ENCODE measurements around the gene KLRC2.
"Not testable (repeated sequence)": the region's sequence is repeated elsewhere in the genome, so short reads cannot be mapped to it uniquely, and the experiment has no call there.

The KLRC2 gene

GRCh38 chr12:10435816-10436215, at the start of gene KLRC2:
Gene KLRC2 (minus strand): TSS chr12:10436010. CDS start chr12:10435986, 24 bp downstream.
- DNase-seq: not testable (repeated sequence)

GRCh38 chr12:10481901-10482300, 46.1 kb upstream of the KLRC2 start:
- DNase-seq: peak; percentile 70

- DNase-seq: not testable (repeated sequence)
Observed at GRCh38 chr12:10472808-10473207, 37.0 kb upstream of the KLRC2 start.

- no peak for DNase-seq
Observed at GRCh38 chr12:10469701-10470100, 33.9 kb upstream of the KLRC2 start.

- no peak for DNase-seq
Observed at GRCh38 chr12:10466311-10466710, 30.5 kb upstream of the KLRC2 start.

GRCh38 chr12:10457760-10458159, 21.9 kb upstream of the KLRC2 start:
- DNase-seq: no peak

- no peak for DNase-seq
Observed at GRCh38 chr12:10456856-10457255, 21.0 kb upstream of the KLRC2 start.

GRCh38 chr12:10455766-10456165, 20.0 kb upstream of the KLRC2 start:
- DNase-seq: no peak

GRCh38 chr12:10454531-10454930, 18.7 kb upstream of the KLRC2 start:
- no peak for DNase-seq

- peak; percentile 22 for DNase-seq
Observed at GRCh38 chr12:10453156-10453555, 17.3 kb upstream of the KLRC2 start, which contains the start of gene KLRC1. Gene KLRC1 (minus strand): TSS chr12:10453377. CDS start chr12:10451156, 2,221 bp downstream.

GRCh38 chr12:10448236-10448635, 12.4 kb upstream of the KLRC2 start:
- DNase-seq: no peak

- DNase-seq: not testable (repeated sequence)
Observed at GRCh38 chr12:10446052-10446451, 10.2 kb upstream of the KLRC2 start.

- DNase-seq: not testable (repeated sequence)
Observed at GRCh38 chr12:10441144-10441543, 5.3 kb upstream of the KLRC2 start.

GRCh38 chr12:10439608-10440274, 3.9 kb upstream of the KLRC2 start:
- DNase-seq: not testable (repeated sequence)

- DNase-seq: not testable (repeated sequence)
Observed at GRCh38 chr12:10437601-10438000, 1.8 kb upstream of the KLRC2 start.

GRCh38 chr12:10430623-10431022, 5.2 kb downstream of the KLRC2 start:
- DNase-seq: not testable (repeated sequence)

- DNase-seq: not testable (repeated sequence)
Observed at GRCh38 chr12:10425938-10426337, 9.9 kb downstream of the KLRC2 start.

GRCh38 chr12:10424260-10424899, 11.4 kb downstream of the KLRC2 start:
- not testable (repeated sequence) for DNase-seq

- not testable (repeated sequence) for DNase-seq
Observed at GRCh38 chr12:10422159-10422558, 13.7 kb downstream of the KLRC2 start.

GRCh38 chr12:10420334-10420733, 15.5 kb downstream of the KLRC2 start, which contains the start of gene KLRC3:
Gene KLRC3 (minus strand): TSS chr12:10420595. CDS start chr12:10420550, 45 bp downstream.
- not testable (repeated sequence) for DNase-seq

- DNase-seq: peak; percentile 64
Observed at GRCh38 chr12:10409392-10409791, 26.4 kb downstream of the KLRC2 start, which contains the start of gene KLRC4. Gene KLRC4 (minus strand): TSS chr12:10409757. CDS start chr12:10409575, 182 bp downstream.

GRCh38 chr12:10408842-10409241, 27.0 kb downstream of the KLRC2 start:
- DNase-seq: no peak

- no peak for DNase-seq
Observed at GRCh38 chr12:10406725-10407124, 29.1 kb downstream of the KLRC2 start.

GRCh38 chr12:10405294-10405693, 30.5 kb downstream of the KLRC2 start:
- DNase-seq: peak; percentile 43

All from CD4-positive, alpha-beta T cell treated with Interleukin-4 for 4 hours (primary cell).